Stimulated activated CD8-positive, alpha-beta memory T cell treated with anti-CD3 and anti-CD28 coated beads, Interleukin-2, amount 100 ng/mL, for 1 hour (primary cell): ENCODE measurements around the gene CLCN7.
"Not testable (repeated sequence)": the region's sequence is repeated elsewhere in the genome, so short reads cannot be mapped to it uniquely, and the experiment has no call there.

ENCODE experiments used
- DNase-seq, 2 donors: peaks; one replicate each; pipeline ENCODE4 v3.0.0-alpha.2; 2020; ENCODE audit warnings: low read depth in 2 of 2

CLCN7 gene

DNA sequence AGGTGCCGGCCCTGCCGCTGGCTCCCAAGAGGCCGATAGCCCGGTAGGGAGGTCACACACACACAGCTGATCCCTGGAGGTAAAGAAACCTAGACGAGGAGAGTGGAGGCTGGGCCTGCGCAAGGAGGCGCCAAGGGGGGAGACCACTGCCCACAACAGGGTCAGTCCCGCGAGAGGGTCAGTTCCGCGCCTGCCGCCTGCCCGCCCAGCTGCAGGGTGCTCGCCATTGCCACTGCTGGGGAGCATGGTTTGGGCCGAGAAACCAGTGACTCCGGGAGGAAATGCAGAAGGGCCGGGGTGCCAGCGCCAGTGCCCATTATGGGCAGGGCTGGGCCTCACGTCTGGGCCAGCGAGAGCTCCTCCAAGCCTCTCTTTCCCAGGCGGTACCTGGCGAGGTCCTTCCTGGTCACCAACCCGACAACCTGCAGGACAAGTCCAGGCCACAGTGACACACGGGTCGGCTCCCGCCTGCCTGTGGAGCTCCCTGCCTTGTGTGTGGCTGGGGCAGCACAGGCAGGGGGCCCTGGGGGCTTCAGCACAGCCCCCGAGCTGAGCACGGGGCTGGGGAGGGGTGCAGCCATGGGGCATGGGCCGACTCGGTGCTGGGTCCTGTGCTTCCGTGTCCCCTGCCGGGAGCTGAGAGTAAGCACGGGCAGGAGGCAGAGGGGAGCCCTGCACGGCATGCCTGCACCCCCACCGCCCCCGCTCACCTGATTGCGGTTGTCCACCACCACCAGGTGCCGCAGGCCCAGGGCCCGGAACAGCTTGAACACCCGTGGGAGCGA lies 28.3 kb downstream of the CLCN7 start:
- no peak for DNase-seq

DNA sequence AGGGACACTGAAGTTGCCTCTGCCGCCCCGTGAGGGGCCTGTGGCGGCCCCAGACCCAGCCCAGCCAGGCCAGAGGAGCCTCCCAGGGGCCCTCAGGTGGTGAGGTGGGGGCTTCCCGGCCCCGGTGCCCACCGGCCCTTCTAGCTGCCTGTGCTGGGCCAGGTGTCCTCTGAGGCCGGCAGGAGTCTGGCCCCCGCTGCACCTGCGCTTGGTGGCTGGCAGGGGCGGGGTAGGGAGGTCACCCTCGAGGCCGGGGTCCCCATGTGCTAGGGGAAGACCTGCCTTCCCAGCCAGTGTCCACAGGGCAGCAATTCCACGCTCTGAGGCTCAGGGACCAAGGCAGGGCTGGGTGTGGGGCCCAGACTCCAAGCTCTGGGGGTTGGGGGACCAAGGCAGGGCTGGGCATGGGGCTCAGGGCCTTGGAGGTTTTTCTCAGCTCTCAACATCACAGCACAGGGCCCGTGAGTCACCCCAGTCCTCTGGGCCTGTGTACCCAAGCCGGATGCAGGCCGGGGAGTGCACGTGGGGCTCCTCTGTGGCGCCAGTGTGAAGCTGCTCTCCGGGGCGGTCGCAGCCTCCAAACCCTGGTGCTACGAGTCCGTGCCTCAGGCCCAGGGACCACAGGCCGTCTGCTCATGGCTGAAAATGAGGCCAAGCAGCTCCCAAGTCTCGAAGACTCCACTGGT lies 29.2 kb downstream of the CLCN7 start:
- DNase-seq: no peak

DNA sequence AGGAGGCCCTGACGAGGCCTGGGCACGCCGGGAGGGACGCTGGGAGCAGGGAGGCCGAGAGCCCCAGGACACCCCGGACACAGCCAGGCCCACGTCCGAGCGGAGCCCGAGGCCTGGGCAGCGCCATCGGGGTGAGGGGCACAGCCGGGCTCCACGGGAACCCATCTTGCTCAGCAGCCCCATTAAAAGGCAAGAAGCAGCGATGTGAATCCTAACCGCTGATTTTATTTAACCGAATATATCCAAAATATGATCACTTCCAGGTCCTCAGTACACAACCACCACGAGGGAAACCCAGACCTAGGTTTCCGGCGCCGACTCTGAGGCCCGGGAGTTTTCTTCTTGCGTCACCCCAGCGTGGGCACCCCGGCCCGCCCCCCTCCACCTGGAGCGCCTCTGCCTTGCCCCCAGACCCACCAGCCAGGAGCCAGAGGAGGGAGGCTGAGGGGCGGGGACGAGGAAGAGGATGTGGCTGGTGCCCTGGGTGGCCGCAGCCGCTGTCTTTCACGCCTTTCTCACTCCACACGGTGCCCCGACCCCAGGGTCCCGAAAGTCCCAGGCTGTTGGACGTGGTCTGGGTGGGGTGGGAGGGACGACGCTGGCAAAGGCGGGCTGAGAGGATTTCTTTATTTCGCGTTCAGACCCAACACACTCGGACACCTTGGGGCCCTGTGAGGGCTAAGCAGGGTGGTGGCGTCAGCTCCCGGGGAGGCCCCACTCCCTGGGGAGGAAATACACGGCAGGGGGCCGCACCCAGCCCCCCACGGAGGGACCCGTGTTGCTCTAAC lies 29.9 kb downstream of the CLCN7 start:
- DNase-seq: no peak

DNA sequence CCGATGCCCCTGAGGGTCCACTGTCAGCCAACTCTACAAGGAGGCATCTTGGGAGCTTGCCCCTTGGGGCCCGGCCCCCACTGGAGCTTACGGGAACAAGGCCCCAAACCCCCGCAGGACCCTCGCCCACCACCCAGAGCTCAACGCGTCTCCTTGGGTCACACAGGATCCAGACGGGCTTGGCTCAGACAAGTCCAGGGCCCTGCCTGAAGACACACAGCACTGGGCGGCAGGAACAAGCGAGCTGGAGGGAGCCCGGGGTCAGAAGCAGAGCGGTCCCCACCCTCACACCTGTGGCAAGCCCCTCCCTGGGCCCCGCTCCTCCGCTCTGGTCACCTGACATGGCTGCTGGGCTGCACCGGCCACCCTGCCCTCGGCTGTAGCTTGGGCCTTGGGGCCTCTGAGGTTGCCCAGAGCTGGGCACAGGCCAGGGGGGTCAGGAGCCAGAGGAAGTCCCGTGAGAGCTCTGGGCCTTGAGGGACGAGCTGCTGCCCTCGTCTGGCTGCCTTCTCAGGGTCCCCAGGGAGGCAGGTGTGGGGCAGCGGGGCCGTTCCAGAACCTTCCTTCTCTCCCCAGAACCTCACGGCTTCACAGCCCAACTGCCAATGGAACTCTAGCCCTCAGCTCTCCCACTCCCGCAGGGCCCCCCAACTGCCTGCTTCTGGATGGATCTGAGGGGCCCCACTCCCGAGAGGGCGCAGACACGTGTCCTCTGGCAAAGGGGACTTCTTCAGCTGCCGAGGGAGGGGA lies 30.7 kb downstream of the CLCN7 start, which contains the start of gene CCDC154:
Gene CCDC154, minus strand, starts transcription at position 577 of the 750 bp plus-strand sequence. Its CDS starts 234 bp downstream, at position 343.
- DNase-seq: no peak

DNA sequence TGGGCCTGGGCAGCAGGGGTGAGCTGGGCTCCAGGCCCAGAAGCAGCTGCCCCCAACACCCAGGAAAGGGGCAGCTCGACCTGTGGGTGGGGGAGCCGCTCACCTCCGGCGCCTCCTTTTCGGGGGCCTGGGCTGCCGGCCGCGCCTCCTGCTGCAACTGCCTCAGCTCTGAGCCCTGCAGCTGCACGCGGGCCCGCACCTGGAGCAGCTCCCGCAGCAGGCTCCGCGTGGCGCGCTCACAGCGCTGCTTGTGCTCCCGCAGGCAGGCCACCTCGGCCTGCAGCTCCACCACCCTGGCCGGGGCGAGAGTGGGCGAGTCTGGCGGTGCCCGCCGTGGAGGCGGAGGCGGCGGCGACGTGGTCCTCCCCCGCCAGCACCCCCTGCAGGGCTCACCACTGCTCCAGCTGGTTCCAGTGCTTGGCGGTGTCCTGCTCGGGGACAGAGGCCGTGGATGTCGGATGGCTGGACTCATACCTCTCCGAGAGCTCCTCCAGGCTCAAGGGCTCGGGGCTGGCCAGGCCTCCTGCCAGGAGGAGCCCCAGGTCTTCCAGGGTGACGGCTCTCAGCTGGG lies 31.3 kb downstream of the CLCN7 start:
- DNase-seq: no peak

DNA sequence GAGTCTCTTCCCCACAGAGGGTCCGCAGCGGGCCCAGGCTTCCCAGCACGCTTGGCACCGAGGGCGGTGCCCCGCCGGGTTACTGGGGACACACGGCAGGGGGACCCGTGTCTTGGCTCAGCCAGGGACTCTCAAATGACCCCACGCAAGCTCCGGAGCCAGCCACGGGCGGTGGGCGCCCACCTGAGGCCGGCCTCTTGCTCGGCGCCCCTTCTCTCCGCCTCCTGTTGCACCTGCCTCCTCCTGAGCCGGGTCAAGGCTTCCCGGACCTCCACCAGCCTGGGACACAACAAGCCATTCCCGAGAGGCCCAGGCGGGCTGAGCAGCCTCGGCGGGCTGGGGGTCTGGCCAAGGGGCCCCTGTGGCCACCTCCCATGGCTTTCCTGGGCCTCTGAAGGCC lies 32.1 kb downstream of the CLCN7 start:
- DNase-seq: no peak

DNA sequence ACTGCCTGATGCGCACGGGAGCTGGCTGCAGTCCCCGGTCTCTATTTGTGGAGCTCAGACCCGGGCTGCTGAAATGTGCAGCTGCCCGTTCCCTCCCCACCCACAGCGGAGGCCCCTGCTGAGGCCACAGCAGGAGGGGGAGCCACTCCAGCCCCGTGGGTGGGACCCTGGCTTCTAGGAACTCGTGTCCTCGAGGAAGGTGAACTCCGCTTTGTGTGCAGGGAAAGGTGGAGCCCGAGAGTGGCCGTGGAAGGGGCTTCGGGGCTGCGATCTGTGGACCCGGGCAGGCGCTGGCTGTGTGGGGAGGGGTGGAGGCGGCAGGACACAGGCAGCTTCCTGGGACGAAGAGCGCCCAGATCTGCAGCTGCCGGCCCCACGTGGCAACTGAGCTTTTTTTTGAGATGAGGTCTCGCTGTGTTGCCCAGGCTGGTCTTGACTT lies 33.4 kb downstream of the CLCN7 start:
- no peak for DNase-seq

DNA sequence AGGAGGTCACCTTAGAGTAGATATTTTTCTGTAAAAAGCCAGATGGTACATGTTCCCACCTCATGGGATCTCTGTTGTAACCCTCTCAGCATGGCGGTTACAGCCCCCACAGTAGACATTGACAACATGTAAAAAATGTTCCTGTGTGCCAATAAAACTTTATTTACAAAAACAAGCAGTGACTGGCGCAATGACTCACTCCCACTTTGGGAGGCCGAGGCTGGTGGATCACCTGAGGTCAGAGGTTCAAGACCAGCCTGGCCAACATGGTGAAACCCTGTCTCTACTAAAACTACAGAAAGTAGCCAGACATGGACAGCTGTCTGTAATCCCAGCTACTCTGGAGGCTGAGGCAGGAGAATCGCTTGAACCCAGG lies 35.1 kb downstream of the CLCN7 start:
- not testable (repeated sequence) for DNase-seq

DNA sequence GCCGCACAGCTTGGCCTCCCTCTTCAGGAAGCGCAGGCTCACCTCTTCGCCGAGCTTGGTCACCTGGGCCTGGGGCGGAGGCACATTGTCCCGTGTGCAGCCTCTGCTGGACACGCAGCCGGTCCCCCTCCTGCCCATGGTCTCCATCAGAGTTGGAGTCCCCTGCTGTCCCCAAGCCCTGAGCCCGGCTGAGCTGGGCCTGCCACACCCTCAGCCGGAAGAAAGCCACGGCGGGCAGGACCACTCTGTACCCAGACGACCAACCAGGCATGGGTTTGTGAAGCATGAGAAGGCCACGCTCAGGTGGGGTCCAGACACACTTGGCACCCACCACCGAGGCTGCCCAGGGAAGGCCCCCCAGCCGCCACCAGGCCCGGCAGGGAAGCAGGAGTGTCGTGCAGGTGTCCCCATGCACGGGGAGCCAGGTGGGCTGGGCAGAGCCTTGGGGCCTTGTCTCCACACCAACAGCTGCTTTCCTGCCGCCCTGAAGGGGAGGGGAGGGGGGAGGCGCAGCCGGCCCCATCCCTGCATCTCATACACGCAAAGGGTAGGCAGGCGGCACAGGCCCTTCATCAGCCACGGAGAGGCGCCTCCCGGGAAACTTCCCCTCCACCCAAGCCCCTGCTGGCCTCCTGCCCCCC lies 35.6 kb downstream of the CLCN7 start:
- no peak for DNase-seq

DNA sequence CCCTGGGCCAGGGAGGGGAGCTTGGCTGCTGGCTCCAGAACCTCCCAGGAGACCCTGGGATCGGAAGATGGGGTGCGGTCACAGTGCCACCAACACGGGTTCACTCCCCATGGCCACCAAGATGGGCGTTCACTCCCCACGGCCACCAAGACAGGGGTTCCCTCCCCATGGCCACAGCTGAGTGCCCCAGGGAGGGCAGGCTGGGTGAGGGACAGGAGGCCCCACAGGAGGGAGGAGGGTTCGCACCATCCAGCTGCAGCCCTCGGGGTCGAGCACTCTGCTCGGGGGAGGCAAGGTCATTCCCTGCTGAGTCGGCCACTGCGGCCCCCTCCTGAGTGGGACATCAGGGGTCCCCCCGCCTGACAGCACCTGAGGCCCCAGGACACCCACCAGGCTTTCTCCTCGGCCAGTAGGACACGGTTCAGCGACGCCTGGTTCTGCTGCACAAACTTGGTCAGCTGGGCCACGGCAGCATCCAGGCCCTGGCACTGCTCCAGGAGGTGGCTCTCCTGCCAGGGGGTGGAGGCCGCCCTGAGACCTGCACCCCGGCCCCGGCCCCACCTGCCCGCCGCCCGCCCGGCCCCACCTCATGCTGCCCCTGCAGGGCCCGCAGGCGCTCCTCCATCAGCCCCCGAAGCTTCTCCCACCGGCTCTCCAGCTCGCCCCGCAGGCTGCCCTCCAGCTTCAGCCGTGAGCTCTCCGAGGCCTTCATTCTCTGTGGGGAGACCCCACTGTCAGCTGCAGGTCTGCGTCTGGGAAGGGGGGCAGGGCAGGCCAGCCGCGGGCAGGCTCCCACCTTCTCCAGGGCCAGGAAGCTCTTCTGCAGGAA lies 36.4 kb downstream of the CLCN7 start:
- DNase-seq: no peak

DNA sequence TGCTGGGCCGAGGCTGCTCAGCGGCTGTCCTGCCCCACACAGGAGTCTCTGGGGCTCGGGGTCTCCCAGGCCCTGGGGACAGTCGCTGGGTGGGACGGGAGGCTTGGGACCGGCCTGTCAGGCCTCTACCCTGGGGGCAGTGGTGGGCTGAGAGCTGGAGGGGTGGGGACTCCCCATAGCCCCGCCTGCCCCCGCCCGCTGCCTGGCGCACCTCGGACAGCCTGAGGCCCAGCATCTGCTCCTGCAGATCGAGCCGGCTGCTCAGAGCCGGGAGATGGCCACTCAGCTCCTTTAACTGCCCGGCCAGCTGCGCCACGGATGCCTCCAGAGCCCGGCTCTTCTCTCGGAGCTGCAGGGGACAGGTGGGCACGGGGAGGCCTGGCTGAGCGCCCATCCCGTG lies 37.2 kb downstream of the CLCN7 start:
- DNase-seq: no peak

DNA sequence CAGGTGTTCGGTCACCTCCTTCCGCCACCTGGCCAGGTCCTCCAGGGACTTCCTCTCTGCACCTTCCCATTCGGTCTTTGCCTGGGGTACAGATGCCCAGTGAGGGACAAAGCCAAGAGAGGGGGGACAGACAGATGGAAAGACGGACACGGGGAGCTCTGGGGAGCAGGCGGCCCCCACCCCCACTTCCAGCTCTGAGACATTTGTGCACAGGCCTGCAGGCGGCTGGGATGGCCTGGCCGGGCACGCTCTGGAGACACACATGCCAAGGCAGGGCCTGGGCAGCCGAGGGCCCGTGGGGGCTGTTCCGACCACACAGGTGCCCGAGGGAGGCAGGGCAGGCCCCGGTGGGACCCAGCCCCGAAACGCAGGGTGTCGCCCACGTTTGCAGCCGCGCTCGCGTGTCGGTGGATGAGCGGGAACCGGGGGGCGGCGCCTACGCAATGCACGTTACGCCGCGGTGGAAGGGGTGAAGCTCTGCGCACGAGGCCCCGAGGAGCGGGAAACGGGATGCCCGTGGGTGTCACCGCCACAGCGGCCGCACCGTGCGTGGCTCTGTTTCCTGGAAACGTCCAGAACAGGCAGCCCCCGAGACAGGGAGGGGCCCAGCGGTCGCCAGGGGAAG lies 38.0 kb downstream of the CLCN7 start:
- no peak for DNase-seq

DNA sequence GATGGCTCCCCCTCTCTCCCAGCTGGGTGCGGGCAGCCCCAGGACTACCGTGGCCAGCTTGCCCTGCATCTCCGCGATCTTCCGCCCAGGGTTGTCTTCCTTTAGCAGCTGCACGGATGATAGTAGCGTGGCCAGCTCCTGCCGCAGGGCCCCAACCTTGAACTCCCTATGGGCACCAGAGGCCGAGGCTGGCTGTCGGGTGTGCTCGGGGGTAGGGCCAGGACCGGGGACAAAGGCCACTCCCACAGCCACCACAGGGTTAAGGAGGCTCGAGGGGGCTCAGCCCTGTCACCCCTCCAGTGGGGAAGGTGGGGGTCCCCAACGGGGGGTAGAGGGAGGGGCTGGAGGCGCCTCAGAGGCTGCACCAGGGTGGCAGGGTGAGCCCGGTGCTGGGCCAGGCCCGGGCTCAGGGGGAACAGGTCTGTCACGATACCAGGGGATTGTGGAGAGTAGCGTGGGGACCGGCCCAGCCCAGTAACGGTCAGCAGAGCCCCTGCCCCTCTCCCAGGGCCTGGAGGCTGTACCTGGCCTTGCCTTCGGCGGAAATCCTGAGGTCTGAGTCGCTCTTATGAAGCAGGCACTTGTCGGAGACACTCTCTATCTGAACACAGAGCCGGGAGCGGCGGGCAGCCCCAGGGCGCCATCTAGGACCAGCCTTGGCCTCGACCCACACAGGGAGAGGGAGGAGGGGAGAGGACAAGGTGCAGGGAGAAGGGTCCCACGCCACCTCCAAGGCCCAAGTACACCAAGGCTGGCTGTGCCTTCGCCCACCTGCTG lies 38.7 kb downstream of the CLCN7 start:
- no peak for DNase-seq

DNA sequence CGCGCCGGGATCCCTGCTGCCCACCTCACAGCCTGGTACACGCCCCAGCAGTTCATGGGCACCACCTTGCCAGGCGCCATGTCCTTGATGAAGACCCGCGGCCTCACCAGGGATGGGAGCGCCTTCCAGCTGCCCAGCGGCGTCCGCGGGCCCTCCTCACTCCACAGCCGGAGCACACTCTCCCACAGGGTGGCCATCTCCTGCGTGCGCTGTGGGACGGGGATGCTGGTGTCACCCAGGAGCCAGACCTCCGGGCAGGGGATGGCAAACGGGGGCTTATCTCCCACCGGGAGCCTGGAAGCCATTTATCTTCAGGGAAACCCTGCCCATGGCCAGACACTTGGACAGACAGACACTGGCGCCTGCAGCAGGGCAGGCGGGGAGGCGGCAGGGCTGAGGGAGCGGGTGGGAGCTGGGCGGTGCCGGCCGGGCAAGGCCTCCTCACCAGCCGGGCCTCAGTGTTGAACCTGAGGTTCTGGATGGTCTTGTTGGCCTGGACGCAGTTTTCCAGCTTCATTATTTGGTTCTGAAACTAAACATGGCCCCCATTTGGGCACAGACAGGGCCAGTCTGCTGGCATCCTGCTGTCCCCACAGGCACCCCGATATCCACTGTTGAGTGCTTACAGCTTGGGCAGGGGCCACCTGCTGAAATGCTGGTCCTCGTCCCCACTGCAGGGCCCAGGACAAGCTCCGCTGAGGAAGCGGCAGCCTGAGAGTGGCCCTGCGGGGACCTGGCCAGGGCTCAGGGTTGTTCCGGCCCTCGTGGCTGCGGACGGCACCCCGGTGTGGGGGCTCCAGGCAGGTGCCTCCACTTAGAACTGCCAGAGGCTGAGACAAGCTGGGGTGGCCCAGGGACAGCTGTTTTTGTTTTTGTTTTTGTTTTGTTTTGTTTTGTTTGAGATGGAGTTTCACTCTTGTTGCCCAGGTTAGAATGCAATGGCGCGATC lies 39.9 kb downstream of the CLCN7 start:
- no peak for DNase-seq

DNA sequence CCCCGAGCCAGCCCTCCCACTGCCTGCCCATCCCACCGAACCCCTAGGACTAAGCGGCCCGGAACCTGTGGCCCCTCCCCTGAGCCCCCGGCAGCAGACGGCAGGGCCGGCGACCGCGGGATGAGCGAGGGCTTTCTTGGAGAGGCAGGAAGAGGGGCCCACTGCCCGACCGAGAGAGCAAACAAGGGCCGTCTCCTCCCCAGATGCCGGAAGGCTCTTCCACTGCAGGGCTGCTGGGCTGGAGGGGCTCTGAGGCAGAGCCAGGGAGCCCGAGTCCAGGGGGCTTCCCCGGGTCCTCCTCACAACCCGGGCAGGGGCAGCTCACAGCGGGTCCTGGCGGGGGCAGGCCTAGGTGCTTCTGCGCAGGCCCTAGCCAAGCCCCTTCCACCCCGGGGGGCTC lies 41.1 kb downstream of the CLCN7 start:
- no peak for DNase-seq

DNA sequence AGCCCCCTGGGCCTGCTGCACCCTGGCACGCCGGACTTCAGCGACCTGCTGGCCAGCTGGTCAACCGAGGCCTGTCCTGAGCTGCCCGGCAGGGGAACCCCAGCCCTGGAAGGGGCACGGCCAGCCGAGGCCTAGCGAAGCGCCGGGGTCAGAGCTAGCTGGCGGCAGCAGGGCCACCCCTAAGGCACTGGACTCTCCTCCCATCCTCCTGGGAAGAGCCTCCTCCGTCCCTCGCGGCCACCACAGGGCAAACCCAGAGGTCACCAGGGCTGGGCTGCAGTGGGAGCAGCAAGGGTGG lies 41.6 kb downstream of the CLCN7 start:
- no peak for DNase-seq

DNA sequence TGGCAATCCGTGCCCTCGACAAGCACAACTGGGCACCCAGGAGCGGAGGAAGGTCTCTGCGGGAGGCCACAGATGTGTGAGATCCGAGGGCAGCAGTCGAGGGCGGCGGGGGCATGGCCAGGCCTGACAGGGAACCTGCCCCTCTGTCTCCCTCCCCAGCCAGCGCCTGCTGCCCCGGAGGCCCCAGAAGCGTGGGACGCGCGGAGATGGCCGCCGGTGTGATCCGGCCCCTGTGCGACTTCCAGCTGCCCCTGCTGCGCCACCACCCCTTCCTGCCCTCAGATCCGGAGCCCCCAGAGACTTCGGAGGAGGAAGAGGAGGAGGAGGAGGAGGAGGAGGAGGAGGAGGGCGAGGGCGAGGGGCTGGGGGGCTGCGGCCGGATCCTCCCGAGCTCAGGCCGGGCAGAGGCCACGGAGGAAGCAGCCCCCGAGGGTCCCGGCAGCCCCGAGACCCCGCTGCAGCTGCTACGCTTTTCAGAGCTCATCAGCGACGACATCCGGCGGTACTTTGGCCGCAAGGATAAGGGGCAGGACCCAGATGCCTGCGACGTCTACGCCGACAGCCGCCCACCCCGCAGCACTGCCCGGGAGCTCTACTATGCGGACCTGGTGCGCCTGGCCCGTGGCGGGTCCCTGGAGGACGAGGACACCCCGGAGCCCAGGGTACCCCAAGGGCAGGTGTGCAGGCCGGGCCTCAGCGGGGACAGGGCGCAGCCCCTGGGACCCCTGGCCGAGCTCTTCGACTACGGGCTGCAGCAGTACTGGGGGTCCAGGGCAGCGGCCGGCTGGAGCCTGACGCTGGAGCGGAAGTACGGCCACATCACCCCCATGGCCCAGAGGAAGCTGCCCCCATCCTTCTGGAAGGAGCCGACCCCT lies 42.2 kb downstream of the CLCN7 start:
- no peak for DNase-seq
